A549 (cell line): Measurements from ENCODE around the gene BAHCC1. TPM values are rescaled to one million over a fixed set of nuclear protein-coding genes. Genes with fewer than 3 reads are reported as not detected.
A peak's percentile ranks its signal among the peaks of the same experiment; 100 is the strongest.

Experiments used
- ATAC-seq, 2 experiments: fragments of 200-7000 bp in 1 of 2; fragments of >200 bp in 1 of 2; cut with Nextera tagmentation in 1 of 2; cut with Tn5 transposase in 1 of 2; 3 replicates each; pipeline versions ENCODE4 v1.8.0 to v1.9.1; 2018 to 2020; ENCODE audit warnings: mild to moderate bottlenecking in 1 of 2, moderate library complexity in 1 of 2
- CTCF ChIA-PET: fragments of 300-600 bp; sonication (Branson Sonifier 250); formaldehyde crosslinking; extraction: SDS; loops from one replicate; lab custom pipeline; 2021; ENCODE audit warnings: antibody characterized with exemption, inconsistent platforms; lab: Yijun Ruan, JAX
- POLR2A ChIA-PET: fragments of 350-600 bp; formaldehyde crosslinking; extraction: SDS; loops from one replicate; lab custom pipeline; 2021; ENCODE audit warnings: antibody characterized with exemption, inconsistent platforms; lab: Yijun Ruan, JAX
- DNase-seq, 2 experiments: peaks; one replicate each; pipeline versions ENCODE4 v3.0.0 to v3.0.0-alpha.2; 2011 to 2016; ENCODE audit warnings: low read depth in 1 of 2, low spot score in 1 of 2
- FAIRE-seq: peaks from 2 replicates; lab custom pipeline; 2011; peaks lifted over from hg19 to GRCh38; lab: Jason Lieb, UNC
- H3K27ac ChIP-seq, 2 experiments: fragments of >200 bp; sonication (Bioruptor Twin); formaldehyde crosslinking; 3 replicates each; pipeline ENCODE4 v1.5.1; 2016 to 2017
- H3K4me1 ChIP-seq: fragments of >200 bp; sonication (Bioruptor Twin); formaldehyde crosslinking; 3 replicates; pipeline ENCODE4 v1.6.1; 2016
- H3K4me2 ChIP-seq: fragments of >200 bp; sonication (Bioruptor Twin); formaldehyde crosslinking; 3 replicates; pipeline ENCODE4 v1.6.1; 2016
- H3K4me3 ChIP-seq: fragments of >200 bp; sonication (Bioruptor Twin); formaldehyde crosslinking; 3 replicates; pipeline ENCODE4 v1.5.1; 2016
- H3K9me3 ChIP-seq: fragments of >200 bp; sonication (Bioruptor Twin); formaldehyde crosslinking; 3 replicates; pipeline ENCODE4 v1.6.1; 2016
- CBX2 ChIP-seq: fragments of 200-600 bp; sonication (generic); IDR thresholded peaks from 2 replicates; pipeline ENCODE4 v1.6.1; 2016; ENCODE audit warnings: low read depth, mild to moderate bottlenecking, borderline replicate concordance
- CEBPB ChIP-seq, 2 experiments: fragments of >200 bp in 1 of 2; sonication (Bioruptor Twin) in 1 of 2; formaldehyde crosslinking in 1 of 2; IDR thresholded peaks; 2 replicates each; pipeline ENCODE4 v1.6.1; 2012 to 2016
- CHD2 ChIP-seq: fragments of 150-350 bp; IDR thresholded peaks from 2 replicates; pipeline ENCODE4 v1.6.1; 2014; ENCODE audit warnings: low read length; ENCODE audit not compliant: partially characterized antibody
- EP300 ChIP-seq, 2 experiments: fragments of >200 bp; sonication (Bioruptor Twin); formaldehyde crosslinking; IDR thresholded peaks; 2 replicates in 1 of 2; 3 replicates in 1 of 2; pipeline ENCODE4 v1.6.1; 2016 to 2017
- FOSL2 ChIP-seq, 2 experiments: fragments of 450-650 bp in 1 of 2; fragments of >200 bp in 1 of 2; sonication (Bioruptor Twin) in 1 of 2; formaldehyde crosslinking; IDR thresholded peaks; 2 replicates each; pipeline versions ENCODE4 v1.5.0 to v1.6.1; 2016 to 2020; ENCODE audit warnings: mild to moderate bottlenecking in 1 of 2, moderate library complexity in 1 of 2
- HEYL ChIP-seq: fragments of 250-450 bp; sonication (Bioruptor Pico); IDR thresholded peaks from 2 replicates; pipeline ENCODE4 v1.8.0; 2021; ENCODE audit warnings: mild to moderate bottlenecking, moderate library complexity
- HOXA7 ChIP-seq: fragments of 250-450 bp; sonication (Bioruptor Pico); IDR thresholded peaks from 2 replicates; pipeline ENCODE4 v1.5.0; 2020; ENCODE audit warnings: mild to moderate bottlenecking, moderate library complexity
- HOXB5 ChIP-seq: fragments of 250-450 bp; sonication (Bioruptor Pico); IDR thresholded peaks from 2 replicates; pipeline ENCODE4 v1.5.0; 2020; ENCODE audit warnings: mild to moderate bottlenecking, moderate library complexity
- JUN ChIP-seq, 2 experiments: fragments of >200 bp; sonication (Bioruptor Twin); formaldehyde crosslinking; IDR thresholded peaks; 2 replicates in 1 of 2; 3 replicates in 1 of 2; pipeline ENCODE4 v1.6.1; 2016 to 2017
- KDM1A ChIP-seq: fragments of 200-600 bp; sonication (generic); IDR thresholded peaks from 2 replicates; pipeline ENCODE4 v1.6.1; 2016; ENCODE audit warnings: low read depth, mild to moderate bottlenecking
- KDM5A ChIP-seq: fragments of 200-600 bp; sonication (generic); IDR thresholded peaks from 2 replicates; pipeline ENCODE4 v1.6.1; 2016; ENCODE audit warnings: antibody characterized with exemption, mild to moderate bottlenecking
- MAFK ChIP-seq: fragments of 450-650 bp; IDR thresholded peaks from 2 replicates; pipeline ENCODE4 v1.6.1; 2014; ENCODE audit not compliant: partially characterized antibody
- MAZ ChIP-seq: fragments of 150-350 bp; IDR thresholded peaks from 2 replicates; pipeline ENCODE4 v1.6.1; 2014; ENCODE audit warnings: antibody characterized with exemption, low read depth, low read length, borderline replicate concordance
- MYC ChIP-seq: IDR thresholded peaks from 2 replicates; pipeline ENCODE4 v1.6.1; 2012; ENCODE audit warnings: mild to moderate bottlenecking, inconsistent platforms, low read length, improper control_type of control experiment, borderline replicate concordance
- NPAS2 ChIP-seq: fragments of 250-450 bp; sonication (Bioruptor Pico); IDR thresholded peaks from 2 replicates; pipeline ENCODE4 v1.8.0; 2022; ENCODE audit warnings: mild to moderate bottlenecking, moderate library complexity, borderline replicate concordance
- PHF8 ChIP-seq: fragments of 200-600 bp; sonication (generic); IDR thresholded peaks from 2 replicates; pipeline ENCODE4 v1.6.1; 2016; ENCODE audit warnings: low read depth, mild to moderate bottlenecking, antibody characterized with exemption, moderate library complexity, borderline replicate concordance
- POLR2AphosphoS2 ChIP-seq: conservative IDR thresholded peaks from 2 replicates; pipeline ENCODE4 v1.6.1; 2012; ENCODE audit warnings: low read length, improper control_type of control experiment, inconsistent platforms
- RAD21 ChIP-seq, 2 experiments: fragments of >200 bp in 1 of 2; sonication (Bioruptor Twin) in 1 of 2; formaldehyde crosslinking in 1 of 2; IDR thresholded peaks in 1 of 2; conservative IDR thresholded peaks in 1 of 2; 2 replicates in 1 of 2; 3 replicates in 1 of 2; pipeline ENCODE4 v1.6.1; 2012 to 2018; ENCODE audit warnings: inconsistent platforms in 1 of 2
- RCOR1 ChIP-seq: fragments of 150-350 bp; IDR thresholded peaks from 2 replicates; pipeline ENCODE4 v1.6.1; 2014; ENCODE audit warnings: antibody characterized with exemption, low read length, low read depth
- RFX5 ChIP-seq: fragments of 450-650 bp; IDR thresholded peaks from 2 replicates; pipeline ENCODE4 v1.7.1; 2014; ENCODE audit warnings: antibody characterized with exemption, mild to moderate bottlenecking, moderate library complexity
- SMC3 ChIP-seq: fragments of >200 bp; sonication (Bioruptor Twin); formaldehyde crosslinking; IDR thresholded peaks from 3 replicates; pipeline ENCODE4 v1.6.1; 2018; ENCODE audit warnings: inconsistent platforms
- ZC3H11A ChIP-seq: fragments of 450-650 bp; IDR thresholded peaks from 2 replicates; pipeline ENCODE4 v1.6.1; 2014; ENCODE audit warnings: antibody characterized with exemption, mild to moderate bottlenecking
- ZFP36 ChIP-seq: fragments of 450-650 bp; IDR thresholded peaks from 2 replicates; pipeline ENCODE4 v1.6.1; 2014; ENCODE audit warnings: borderline replicate concordance; ENCODE audit not compliant: partially characterized antibody
- ZNF302 ChIP-seq: fragments of 250-450 bp; sonication (Bioruptor Pico); IDR thresholded peaks from 2 replicates; pipeline ENCODE4 v1.9.0; 2021; ENCODE audit warnings: inconsistent platforms, mild to moderate bottlenecking, moderate library complexity
- WGBS: methylation state at CpG from one replicate; pipeline ENCODE4 v1.1.6; 2017; ENCODE audit errors: missing lambda C conversion rate; 5-methylcytosine and 5-hydroxymethylcytosine counted together
- polyA plus RNA-seq, 4 experiments: library from polyadenylated mRNA; depleted of rRNA in 3 of 4; stranded (reverse); fragments of >200 nt; fragmentation: RNase III in 1 of 4; extraction: RNeasy Plus Mini Kit Qiagen cat#74134 plus additional on column Dnase treatment in 1 of 4; gene quantifications; 2 replicates in 3 of 4; 3 replicates in 1 of 4; pipeline ENCODE4 v1.2.3, GENCODE V29; 2011 to 2017
- TF ChIP-seq, protein P1 (sequence below): fragments of 450-650 bp; IDR thresholded peaks from 2 replicates; pipeline ENCODE4 v1.6.1; 2014; ENCODE audit warnings: antibody characterized with exemption
- TF ChIP-seq, protein P2 (sequence below): IDR thresholded peaks from 2 replicates; pipeline ENCODE4 v1.6.1; 2012

BAHCC1 gene
- polyA plus RNA-seq, 2 of the 4 experiments (the other 2 are of a cell fraction), result 2.6 to 5.8 TPM

DNA sequence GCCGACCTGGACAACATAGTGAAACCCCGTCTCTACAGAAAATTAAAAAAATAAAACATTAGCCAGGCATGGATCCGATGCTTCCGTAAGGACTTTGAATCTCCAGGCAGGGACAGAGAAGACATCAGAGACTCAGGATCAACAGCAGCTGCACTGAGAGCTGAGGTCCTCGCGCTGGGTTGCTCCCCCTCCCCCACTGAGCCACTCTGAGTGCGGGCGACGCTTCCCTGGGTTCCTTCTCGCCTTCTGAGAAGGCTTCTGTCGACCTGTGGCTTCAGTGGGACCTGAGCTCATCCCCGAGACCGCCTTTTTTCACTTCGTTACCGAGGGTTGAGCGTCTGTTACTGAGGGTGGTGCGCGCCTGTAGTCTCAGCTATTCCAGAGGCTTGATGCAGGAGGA lies 96.9 kb downstream of the BAHCC1 start:
- TF ChIP-seq CBX2, result no peak
- TF ChIP-seq RFX5, result no peak
- no peak for TF ChIP-seq ZNF302 (CRISPR knock-in tag)
- TF ChIP-seq ZC3H11A, result no peak
- TF ChIP-seq, protein P1, sequence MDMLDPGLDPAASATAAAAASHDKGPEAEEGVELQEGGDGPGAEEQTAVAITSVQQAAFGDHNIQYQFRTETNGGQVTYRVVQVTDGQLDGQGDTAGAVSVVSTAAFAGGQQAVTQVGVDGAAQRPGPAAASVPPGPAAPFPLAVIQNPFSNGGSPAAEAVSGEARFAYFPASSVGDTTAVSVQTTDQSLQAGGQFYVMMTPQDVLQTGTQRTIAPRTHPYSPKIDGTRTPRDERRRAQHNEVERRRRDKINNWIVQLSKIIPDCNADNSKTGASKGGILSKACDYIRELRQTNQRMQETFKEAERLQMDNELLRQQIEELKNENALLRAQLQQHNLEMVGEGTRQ, result no peak
- no peak for TF ChIP-seq CEBPB (IDR thresholded peaks at IDR 0.05)
- TF ChIP-seq POLR2AphosphoS2, result no peak
- no peak for TF ChIP-seq RAD21 (conservative IDR thresholded peaks at IDR 0.05 in 1 of 2, IDR thresholded peaks at IDR 0.05 in 1 of 2)
- TF ChIP-seq NPAS2, result no peak
- TF ChIP-seq ZFP36, result no peak
- TF ChIP-seq HEYL (CRISPR knock-in tag), result no peak
- TF ChIP-seq MAZ, result no peak
- TF ChIP-seq KDM5A, result no peak
- TF ChIP-seq JUN (IDR thresholded peaks at IDR 0.05), result no peak
- TF ChIP-seq RCOR1, result no peak
- no peak for TF ChIP-seq SMC3
- FAIRE-seq, result no peak
- ChIA-PET CTCF (interaction anchor here (0.7 to 3.0 kb wide), 9 partner anchors 8 to 239 kb away, joined by 3 to 26 read pairs (median 4); no protein-coding TSS in a partner anchor), POLR2A (interaction anchor here (0.9 to 1.2 kb wide), 2 partner anchors 16 to 73 kb away, joined by 3 to 10 read pairs; no protein-coding TSS in a partner anchor)
- no peak for DNase-seq
- 80% methylated on average over 17 of the region's 18 CpGs for WGBS
- Histone ChIP-seq H3K27ac (peak overlapping the region in 1 of 2 experiments; percentile 97; a peak in 1 of 6 replicates), H3K4me2 (peak overlapping the region; percentile 15; the same call in 2 of the 3 replicates), H3K4me1 (peaks cover 37% of the 10 kb centered on the region), H3K4me3 (no peak overlapping the region), H3K9me3 (no peaks in the 10 kb centered on the region)
- ATAC-seq, result no peak

DNA sequence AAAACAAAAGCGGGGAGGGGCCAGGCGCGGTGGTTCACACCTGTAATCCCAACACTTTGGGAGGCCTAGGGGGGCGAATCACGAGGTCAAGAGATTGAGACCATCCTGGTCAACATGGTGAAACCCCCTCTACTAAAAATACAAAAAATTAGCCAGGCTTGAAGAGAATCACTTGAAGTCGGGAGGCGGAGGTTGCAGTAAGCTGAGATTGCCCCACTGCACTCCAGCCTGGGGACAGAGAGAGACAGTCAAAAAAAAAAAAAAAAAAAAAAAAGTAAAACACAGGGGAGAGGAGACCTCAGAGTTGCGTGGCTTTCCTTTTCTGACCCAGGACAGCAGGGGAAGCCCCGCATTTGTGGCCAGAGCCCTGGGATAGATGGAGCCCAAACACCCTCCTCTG lies 97.4 kb downstream of the BAHCC1 start:
- ATAC-seq (no peak), FAIRE-seq (no peak), DNase-seq (no peak)
- no peak overlapping the region for H3K27ac ChIP-seq
- 84% methylated on average over 9 of the region's 9 CpGs for WGBS
- CTCF ChIA-PET, result interaction anchor here (0.7 to 3.0 kb wide), 8 partner anchors 9 to 240 kb away, joined by 3 to 26 read pairs (median 4); no protein-coding TSS in a partner anchor
- H3K4me2 ChIP-seq, result no peak overlapping the region
- POLR2A ChIA-PET, result interaction anchor here (1.2 kb wide), 1 partner anchor 16 kb away, joined by 3 read pairs; no protein-coding TSS in a partner anchor
- H3K4me3 ChIP-seq, result no peak overlapping the region
- H3K4me1 ChIP-seq, result peaks cover 37% of the 10 kb centered on the region
- no peak for TF ChIP-seq HOXA7
- TF ChIP-seq EP300 (IDR thresholded peaks at IDR 0.05), result no peak
- no peak for TF ChIP-seq MYC
- no peak for TF ChIP-seq PHF8
- TF ChIP-seq MAFK, result no peak
- TF ChIP-seq CBX2, result no peak
- TF ChIP-seq ZNF302 (CRISPR knock-in tag), result no peak
- no peak for TF ChIP-seq ZFP36
- no peak for TF ChIP-seq HEYL (CRISPR knock-in tag)
- TF ChIP-seq RAD21 (conservative IDR thresholded peaks at IDR 0.05 in 1 of 2, IDR thresholded peaks at IDR 0.05 in 1 of 2), result no peak
- TF ChIP-seq FOSL2 (IDR thresholded peaks at IDR 0.05), result no peak
- no peak for TF ChIP-seq FOSL2 (CRISPR knock-in tag; IDR thresholded peaks at IDR 0.05)
- no peak for TF ChIP-seq RFX5
- TF ChIP-seq, protein P2, sequence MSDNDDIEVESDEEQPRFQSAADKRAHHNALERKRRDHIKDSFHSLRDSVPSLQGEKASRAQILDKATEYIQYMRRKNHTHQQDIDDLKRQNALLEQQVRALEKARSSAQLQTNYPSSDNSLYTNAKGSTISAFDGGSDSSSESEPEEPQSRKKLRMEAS, result no peak
- TF ChIP-seq MAZ, result no peak
- TF ChIP-seq KDM1A, result no peak
- no peak for TF ChIP-seq JUN (IDR thresholded peaks at IDR 0.05)
- TF ChIP-seq CHD2, result no peak
- TF ChIP-seq NPAS2, result no peak
- TF ChIP-seq HOXB5 (CRISPR knock-in tag), result no peak
- no peaks in the 10 kb centered on the region for H3K9me3 ChIP-seq
